Measurements from ENCODE around the gene AFMID. TPM values are rescaled to one million over a fixed set of nuclear protein-coding genes. Genes with fewer than 3 reads are reported as not detected.
"Not testable (repeated sequence)": the region's sequence is repeated elsewhere in the genome, so short reads cannot be mapped to it uniquely, and the experiment has no call there.

The AFMID gene
- total RNA-seq = 33.6 TPM

DNA sequence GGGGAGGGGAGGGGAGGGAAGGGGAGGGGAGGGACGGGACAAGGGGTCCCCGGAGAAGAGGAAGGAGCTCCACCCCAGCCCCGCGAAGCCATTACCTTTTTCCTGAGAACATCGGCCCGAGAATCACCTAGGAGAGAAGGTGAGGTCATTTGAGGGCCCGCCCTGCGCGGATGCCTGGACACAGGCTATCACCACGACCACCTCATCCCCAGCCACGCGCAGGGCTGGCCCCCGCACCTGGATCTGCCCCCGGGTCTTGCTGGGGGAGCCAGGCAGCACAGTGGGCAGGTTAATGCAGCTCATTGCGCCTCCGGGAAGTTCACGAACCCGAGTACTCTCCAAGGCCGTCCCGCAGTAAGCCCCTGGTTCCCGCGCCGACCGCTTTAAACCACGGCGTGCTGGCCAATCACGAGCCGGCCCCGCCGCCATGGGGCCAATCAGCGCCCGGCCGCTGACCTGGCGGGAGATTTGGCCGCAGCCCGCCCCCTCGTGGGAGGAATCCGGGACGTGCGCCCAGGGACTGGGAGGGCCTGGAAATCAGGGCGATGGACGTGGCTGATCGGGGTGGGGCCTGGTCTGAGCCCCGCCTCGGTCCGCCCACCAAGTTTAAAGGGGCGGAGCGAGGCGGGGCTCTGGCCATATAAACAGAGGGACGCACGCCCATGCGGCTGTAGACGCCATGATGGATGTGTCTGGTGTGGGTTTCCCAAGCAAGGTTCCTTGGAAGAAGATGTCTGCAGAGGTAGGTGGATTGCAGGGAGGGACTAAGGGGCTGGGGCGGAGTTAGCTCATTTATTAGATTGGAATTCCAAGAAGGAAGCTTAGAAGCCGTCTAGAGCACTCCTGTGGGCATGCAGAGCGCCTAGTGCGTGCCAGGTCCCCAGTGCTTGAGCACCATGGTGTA is at the start of gene AFMID, which contains the start of gene TK1:
Gene AFMID, plus strand, starts transcription at position 671 of the 904 bp plus-strand sequence. Its CDS starts 9 bp downstream, at position 680.
Gene TK1, minus strand, starts transcription at position 361 of the 904 bp plus-strand sequence. Its CDS starts 58 bp downstream, at position 303.
- ATAC-seq = peak; percentile 98
- intact Hi-C loops (cut with DNase I) = no loop called here
- DNase-seq (ENCODE audit: low spot score) = peak; percentile 98

DNA sequence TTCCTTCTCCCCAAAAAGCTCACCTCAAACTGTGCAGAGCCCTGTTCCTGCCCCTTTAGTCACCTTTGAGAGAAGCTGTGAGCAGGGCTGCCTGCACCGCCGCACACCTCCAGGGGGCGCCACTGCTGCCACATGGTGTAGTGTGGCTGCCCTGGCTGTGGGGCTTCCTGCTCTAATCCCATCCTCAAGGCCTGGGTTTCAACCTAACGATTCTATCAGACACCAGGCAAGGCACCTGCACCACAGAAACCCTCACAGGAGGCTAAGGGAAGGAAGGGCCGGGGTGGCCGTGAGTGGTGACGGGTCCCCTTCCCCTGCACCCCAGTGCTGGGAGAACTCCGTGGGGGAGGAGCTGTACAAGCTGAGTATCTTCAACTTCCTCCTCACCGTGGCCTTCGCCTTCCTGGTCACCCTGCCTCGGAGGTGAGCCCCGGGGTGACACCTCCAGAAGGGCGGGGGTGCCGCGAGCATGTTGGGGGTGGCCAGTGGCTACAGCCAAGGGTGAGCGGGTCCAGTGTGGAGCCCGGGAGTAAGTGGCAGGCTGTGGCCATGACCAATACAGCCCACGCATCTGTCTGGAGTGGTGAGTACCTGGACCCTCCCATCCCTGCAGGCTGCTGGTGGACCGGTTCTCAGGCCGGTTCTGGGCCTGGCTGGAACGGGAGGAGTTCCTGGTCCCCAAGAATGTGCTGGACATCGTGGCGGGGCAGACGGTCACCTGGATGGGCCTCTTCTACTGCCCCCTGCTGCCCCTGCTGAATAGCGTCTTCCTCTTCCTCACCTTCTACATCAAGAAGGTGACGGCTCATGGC is 49.6 kb upstream of the AFMID start:
- no peak for DNase-seq (ENCODE audit: low spot score)
- intact Hi-C loops (cut with DNase I) = no loop called here
- no peak for ATAC-seq

DNA sequence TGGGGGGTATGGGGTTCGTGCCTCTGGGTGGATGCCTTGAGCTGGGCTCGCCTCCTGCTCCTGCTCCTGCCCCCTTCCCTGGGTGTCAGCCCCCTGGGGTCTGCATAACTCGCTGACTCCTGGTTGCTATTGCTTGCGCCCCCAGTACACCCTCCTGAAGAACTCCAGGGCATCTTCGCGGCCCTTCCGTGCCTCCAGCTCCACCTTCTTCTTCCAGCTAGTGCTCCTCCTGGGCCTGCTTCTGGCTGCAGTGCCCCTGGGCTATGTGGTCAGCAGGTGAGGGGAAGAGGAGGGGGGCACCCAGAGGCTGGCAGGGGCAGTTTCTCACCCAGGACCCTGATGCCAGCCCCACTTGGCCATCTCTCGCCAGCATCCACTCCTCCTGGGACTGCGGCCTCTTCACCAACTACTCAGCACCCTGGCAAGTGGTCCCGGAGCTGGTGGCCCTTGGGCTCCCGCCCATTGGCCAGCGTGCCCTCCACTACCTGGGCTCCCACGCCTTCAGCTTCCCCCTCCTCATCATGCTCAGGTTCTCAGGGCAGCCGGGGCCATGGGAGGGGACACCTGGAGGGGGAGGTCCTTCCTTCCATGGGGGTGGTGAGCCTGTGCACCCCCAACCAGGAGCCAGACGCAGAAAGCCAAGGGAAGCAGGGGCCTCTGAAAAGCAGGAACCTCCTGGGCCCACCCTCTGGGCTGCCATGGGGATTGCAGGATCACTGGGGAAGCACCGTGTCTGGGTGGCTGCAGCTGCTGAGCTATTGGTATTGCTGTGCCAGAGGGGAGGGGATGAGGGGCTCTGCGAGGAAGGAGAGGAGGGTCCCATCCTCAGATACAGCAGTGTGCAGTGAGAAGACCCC is 48.7 kb upstream of the AFMID start:
- ATAC-seq (no peak), DNase-seq (ENCODE audit: low spot score) (no peak)
- intact Hi-C loops (cut with DNase I) = no loop called here

GRCh38 chr17:78139861-78140168 is 47.3 kb upstream of the AFMID start:
- DNase-seq (ENCODE audit: low spot score); intact Hi-C loops (cut with DNase I); ATAC-seq: not testable (repeated sequence)

GRCh38 chr17:78140169-78141051 is 46.8 kb upstream of the AFMID start:
- intact Hi-C loops (cut with DNase I) = no loop called here
- ATAC-seq (peak; percentile 83), DNase-seq (ENCODE audit: low spot score) (peak; percentile 96)

GRCh38 chr17:78141437-78142118 is 45.6 kb upstream of the AFMID start:
- intact Hi-C loops (cut with DNase I) = no loop called here
- DNase-seq (ENCODE audit: low spot score) = no peak
- no peak for ATAC-seq

- ATAC-seq (no peak), DNase-seq (ENCODE audit: low spot score) (no peak)
- intact Hi-C loops (cut with DNase I) = no loop called here
Observed at GRCh38 chr17:78142119-78142861, 44.9 kb upstream of the AFMID start.

- no peak for ATAC-seq
- intact Hi-C loops (cut with DNase I) = no loop called here
- no peak for DNase-seq (ENCODE audit: low spot score)
Observed at GRCh38 chr17:78143214-78144146, 43.7 kb upstream of the AFMID start.

GRCh38 chr17:78144147-78144719 is 42.9 kb upstream of the AFMID start:
- peak; percentile 81 for ATAC-seq
- intact Hi-C loops (cut with DNase I) = no loop called here
- DNase-seq (ENCODE audit: low spot score) = peak; percentile 91

DNA sequence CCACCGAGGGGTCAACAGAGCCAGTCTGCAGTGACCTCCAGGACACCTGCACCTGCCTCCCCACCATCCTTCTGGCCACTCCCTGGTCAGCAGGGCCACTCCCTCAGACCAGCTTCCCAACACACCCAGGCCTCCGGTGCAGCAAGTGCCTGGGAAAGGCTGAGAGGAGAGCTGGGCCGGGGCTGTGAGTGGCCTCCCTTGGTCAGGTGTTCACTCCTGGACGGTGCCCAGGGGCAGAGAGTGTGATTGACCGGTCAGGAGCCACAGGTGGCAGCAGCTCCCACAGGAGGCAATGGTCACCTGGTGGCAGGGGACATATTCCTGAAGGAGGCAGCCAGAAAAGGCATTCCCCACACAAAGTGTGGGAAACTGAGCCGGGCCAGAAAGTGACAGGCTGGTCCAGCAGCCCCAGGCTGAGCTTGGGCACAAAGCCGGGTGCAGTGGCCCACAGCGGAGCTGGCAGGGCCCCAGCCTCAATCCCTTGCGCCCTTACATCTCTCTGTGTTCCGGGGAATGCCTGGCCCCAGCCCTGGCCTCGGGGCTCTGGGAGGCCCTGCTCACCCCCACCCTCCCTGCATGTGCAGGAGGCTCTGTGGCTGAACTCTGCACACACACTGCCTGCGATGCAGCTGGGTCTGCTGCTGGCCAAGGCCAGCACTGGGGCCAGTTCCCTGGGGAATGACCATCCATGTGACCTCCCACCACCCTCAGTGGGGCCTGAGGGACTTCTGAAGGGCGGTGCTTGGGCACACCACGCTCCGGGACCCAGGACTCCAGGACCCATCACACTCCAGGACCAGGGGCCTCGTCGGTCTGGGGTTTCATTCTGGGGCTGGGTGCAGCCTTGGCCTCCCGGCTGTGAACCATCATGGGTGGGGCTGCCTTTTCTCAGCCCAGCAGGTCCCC is 42.2 kb upstream of the AFMID start:
- ATAC-seq (peak; percentile 74), DNase-seq (ENCODE audit: low spot score) (no peak)
- intact Hi-C loops (cut with DNase I) = no loop called here

DNA sequence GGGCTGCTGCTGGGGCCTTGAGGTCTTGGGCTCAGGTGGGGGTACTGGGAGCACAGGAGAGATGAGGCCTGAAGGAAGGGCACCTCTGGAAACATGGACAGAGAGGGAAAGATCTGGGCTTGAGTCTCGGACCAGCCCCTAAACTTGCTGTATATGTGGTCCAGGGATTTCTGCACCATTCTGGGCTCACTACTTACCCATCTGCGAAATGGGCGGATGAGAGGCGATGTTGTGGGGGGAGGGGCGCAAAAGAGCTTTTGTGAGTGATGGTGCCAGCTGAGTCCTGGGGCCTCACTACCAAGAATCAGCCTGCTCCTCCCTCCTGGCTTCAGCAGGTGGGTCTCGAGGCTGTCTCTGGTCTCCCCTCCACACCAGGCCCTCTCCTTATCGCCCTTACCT is 40.7 kb upstream of the AFMID start:
- intact Hi-C loops (cut with DNase I) = no loop called here
- no peak for ATAC-seq
- DNase-seq (ENCODE audit: low spot score) = no peak

- intact Hi-C loops (cut with DNase I) = no loop called here
- ATAC-seq = no peak
Observed at GRCh38 chr17:78146881-78147280, 40.3 kb upstream of the AFMID start.

GRCh38 chr17:78147315-78147998 is 39.7 kb upstream of the AFMID start:
- DNase-seq (ENCODE audit: low spot score) = no peak
- intact Hi-C loops (cut with DNase I) = no loop called here
- no peak for ATAC-seq

More at GRCh38 chr17:78146881-78147280, 40.3 kb upstream of the AFMID start:
- no peak for DNase-seq (ENCODE audit: low spot score)

All from sciatic nerve (tissue), 2 donors.